IMR-90 (cell line): Measurements from ENCODE around the gene INIP. TPM values are rescaled to one million over a fixed set of nuclear protein-coding genes. Genes with fewer than 3 reads are reported as not detected.

Experiments used
- ATAC-seq: fragments of 200-7000 bp; cut with Tn5 transposase; 2 replicates; pipeline ENCODE4 v1.9.1; 2020; ENCODE audit warnings: low read depth, mild to moderate bottlenecking, moderate library complexity
- BruUV-seq: library from RNA; stranded (reverse); fragments of 400-500 nt; replicated peaks from 2 replicates; lab custom pipeline; 2021; lab: Mats Ljungman, UMichigan
- CTCF ChIA-PET: fragments of 300-600 bp; formaldehyde crosslinking; extraction: SDS; loops from one replicate; lab custom pipeline; 2021; ENCODE audit warnings: antibody characterized with exemption; lab: Yijun Ruan, JAX
- POLR2A ChIA-PET: fragments of 300-600 bp; sonication (Branson Sonifier 250); formaldehyde crosslinking; loops from one replicate; lab custom pipeline; 2022; ENCODE audit warnings: antibody characterized with exemption; ENCODE audit not compliant: unreplicated experiment; lab: Charles Lee
- DNase-seq: peaks from one replicate; pipeline ENCODE4 v3.0.0; 2013
- H2AFZ ChIP-seq: replicated peaks from 2 replicates; pipeline ENCODE3; 2013; ENCODE audit warnings: low read length, mild to moderate bottlenecking; ENCODE audit not compliant: poor library complexity
- H2AK5ac ChIP-seq: 2 replicates; pipeline ENCODE4 v1.6.1; 2013; ENCODE audit warnings: low read depth, low read length, inconsistent platforms
- H2AK9ac ChIP-seq: replicated peaks from 2 replicates; pipeline ENCODE3; 2013; ENCODE audit warnings: mild to moderate bottlenecking, low read depth, low read length, moderate library complexity; ENCODE audit not compliant: poor library complexity
- H2BK120ac ChIP-seq: 2 replicates; pipeline ENCODE4 v1.6.1; 2013; ENCODE audit warnings: low read depth, low read length, inconsistent platforms
- H2BK15ac ChIP-seq: 3 replicates; pipeline ENCODE4 v1.6.1; 2013; ENCODE audit warnings: low read depth, low read length, inconsistent platforms
- H2BK20ac ChIP-seq: 2 replicates; pipeline ENCODE4 v1.6.1; 2013; ENCODE audit warnings: low read depth, mild to moderate bottlenecking, inconsistent platforms, low read length, moderate library complexity
- H2BK5ac ChIP-seq: 2 replicates; pipeline ENCODE4 v1.6.1; 2013; ENCODE audit warnings: mild to moderate bottlenecking, low read depth, low read length, inconsistent platforms; ENCODE audit not compliant: poor library complexity, severe bottlenecking
- H3K14ac ChIP-seq: replicated peaks from 2 replicates; pipeline ENCODE4 v1.6.1; 2013; ENCODE audit warnings: low read depth, low read length, inconsistent platforms
- H3K18ac ChIP-seq: 2 replicates; pipeline ENCODE4 v1.6.1; 2013; ENCODE audit warnings: low read depth, low read length, control low read depth
- H3K23ac ChIP-seq: 2 replicates; pipeline ENCODE4 v1.6.1; 2013; ENCODE audit warnings: low read depth, low read length, inconsistent platforms
- H3K27ac ChIP-seq: 2 replicates; pipeline ENCODE4 v1.5.1; 2013; ENCODE audit warnings: mild to moderate bottlenecking, control low read depth, low read length; ENCODE audit not compliant: insufficient read depth
- H3K27me3 ChIP-seq: 2 replicates; pipeline ENCODE4 v1.6.1; 2013; ENCODE audit warnings: low read length; ENCODE audit not compliant: control insufficient read depth, insufficient read depth
- H3K36me3 ChIP-seq: 2 replicates; pipeline ENCODE4 v1.6.1; 2013; ENCODE audit warnings: low read length, mixed read lengths; ENCODE audit not compliant: control insufficient read depth, insufficient read depth
- H3K4ac ChIP-seq: 2 replicates; pipeline ENCODE4 v1.6.1; 2013; ENCODE audit warnings: low read depth, low read length, inconsistent platforms
- H3K4me1 ChIP-seq: 2 replicates; pipeline ENCODE4 v1.6.1; 2013; ENCODE audit warnings: low read length, mixed read lengths; ENCODE audit not compliant: control insufficient read depth, insufficient read depth
- H3K4me2 ChIP-seq: 2 replicates; pipeline ENCODE4 v1.6.1; 2013; ENCODE audit warnings: low read depth, mild to moderate bottlenecking, control low read depth, low read length, moderate library complexity
- H3K4me3 ChIP-seq: 2 replicates; pipeline ENCODE4 v1.5.1; 2013; ENCODE audit warnings: low read depth, mild to moderate bottlenecking, control low read depth, low read length, moderate library complexity; ENCODE audit not compliant: insufficient read depth
- H3K56ac ChIP-seq: 2 replicates; pipeline ENCODE4 v1.6.1; 2013; ENCODE audit warnings: low read length, inconsistent platforms; ENCODE audit not compliant: insufficient read depth; ENCODE audit errors: extremely low read depth
- H3K79me1 ChIP-seq, 2 experiments: 2 replicates each; pipeline ENCODE4 v1.6.1; 2013; ENCODE audit warnings: low read length in 2 of 2, inconsistent platforms in 1 of 2, low read depth in 1 of 2
- H3K9ac ChIP-seq: 2 replicates; pipeline ENCODE4 v1.6.1; 2013; ENCODE audit warnings: low read depth, low read length, control low read depth
- H3K9me1 ChIP-seq: 2 replicates; pipeline ENCODE4 v1.6.1; 2013; ENCODE audit warnings: low read length, inconsistent platforms; ENCODE audit not compliant: insufficient read depth
- H3K9me3 ChIP-seq: 2 replicates; pipeline ENCODE4 v1.6.1; 2013; ENCODE audit warnings: low read length; ENCODE audit not compliant: control insufficient read depth, insufficient read depth
- H4K20me1 ChIP-seq: 2 replicates; pipeline ENCODE4 v1.6.1; 2013; ENCODE audit warnings: low read length, inconsistent platforms; ENCODE audit not compliant: insufficient read depth
- H4K5ac ChIP-seq: 2 replicates; pipeline ENCODE4 v1.6.1; 2013; ENCODE audit warnings: mild to moderate bottlenecking, low read depth, low read length, control low read depth
- H4K8ac ChIP-seq, 2 experiments: 2 replicates each; pipeline ENCODE4 v1.6.1; 2013; ENCODE audit warnings: low read depth in 2 of 2, low read length in 2 of 2, control low read depth in 1 of 2, inconsistent platforms in 1 of 2
- H4K91ac ChIP-seq: 2 replicates; pipeline ENCODE4 v1.6.1; 2013; ENCODE audit warnings: low read depth, low read length, inconsistent platforms; ENCODE audit not compliant: insufficient read depth
- BHLHE40 ChIP-seq: fragments of 150-350 bp; IDR thresholded peaks from 2 replicates; pipeline ENCODE4 v1.6.1; 2016; ENCODE audit warnings: mild to moderate bottlenecking, low read depth, low read length
- CEBPB ChIP-seq: IDR thresholded peaks from 2 replicates; pipeline ENCODE4 v1.6.1; 2012; ENCODE audit warnings: low read depth, low read length, improper control_type of control experiment
- CHD1 ChIP-seq: IDR thresholded peaks from 2 replicates; pipeline ENCODE4 v1.6.1; 2012; ENCODE audit warnings: low read depth, low read length, improper control_type of control experiment
- FOS ChIP-seq: fragments of 150-350 bp; IDR thresholded peaks from 2 replicates; pipeline ENCODE4 v1.6.1; 2016; ENCODE audit warnings: low read depth, low read length
- MAFK ChIP-seq: IDR thresholded peaks from 2 replicates; pipeline ENCODE4 v1.6.1; 2012; ENCODE audit warnings: low read depth, low read length, improper control_type of control experiment
- MXI1 ChIP-seq: IDR thresholded peaks from 2 replicates; pipeline ENCODE4 v1.6.1; 2012; ENCODE audit warnings: low read depth, mild to moderate bottlenecking, low read length, moderate library complexity, borderline replicate concordance
- NFE2L2 ChIP-seq: fragments of 150-350 bp; IDR thresholded peaks from 2 replicates; pipeline ENCODE4 v1.6.1; 2016; ENCODE audit warnings: low read depth, mild to moderate bottlenecking, low read length
- POLR2A ChIP-seq: IDR thresholded peaks from 2 replicates; pipeline ENCODE4 v1.6.1; 2012; ENCODE audit warnings: mild to moderate bottlenecking, low read depth, low read length
- RAD21 ChIP-seq: IDR thresholded peaks from 2 replicates; pipeline ENCODE4 v1.6.1; 2012; ENCODE audit warnings: low read length, improper control_type of control experiment
- SMC3 ChIP-seq: fragments of 150-350 bp; IDR thresholded peaks from 2 replicates; pipeline ENCODE4 v1.6.1; 2016; ENCODE audit warnings: low read depth, mild to moderate bottlenecking, antibody characterized with exemption, low read length, moderate library complexity
- USF2 ChIP-seq: fragments of 150-350 bp; IDR thresholded peaks from 2 replicates; pipeline ENCODE4 v1.6.1; 2017; ENCODE audit warnings: mild to moderate bottlenecking, antibody characterized with exemption, low read length, low read depth
- WGBS, 2 experiments: methylation state at CpG; one replicate each; pipeline versions ENCODE4 v1.1.5 to v1.1.7; 2013; ENCODE audit warnings: missing lambda C conversion rate in 2 of 2; ENCODE audit not compliant: insufficient read length in 1 of 2; ENCODE audit errors: extremely low coverage in 2 of 2; 5-methylcytosine and 5-hydroxymethylcytosine counted together
- dilution Hi-C: fragments of 300-500 bp; cut with HindIII; formaldehyde crosslinking; loops from one replicate; pipeline ENCODE4 v1.14.3; 2018; ENCODE audit warnings: low sequenced_read_pairs; ENCODE audit not compliant: unreplicated experiment
- in situ Hi-C: fragments of 300-500 bp; cut with MboI; formaldehyde crosslinking; loops from 3 replicates; pipeline ENCODE4 v1.14.3; 2019; ENCODE audit warnings: low sequenced_read_pairs, inconsistent platforms, mixed read lengths
- intact Hi-C: fragments of 100-400 bp; cut with micrococcal nuclease; formaldehyde crosslinking; loops from 2 replicates; pipeline ENCODE4 v1.10.0; 2022
- polyA plus RNA-seq, 3 experiments: library from polyadenylated mRNA; depleted of rRNA; stranded (reverse); fragments of >200 nt; gene quantifications; 2 replicates each; pipeline ENCODE4 v1.2.3, GENCODE V29; 2012; ENCODE audit warnings: low replicate concordance in 1 of 3
- total RNA-seq: library from RNA; depleted of rRNA; stranded (reverse); fragments of >200 nt; gene quantifications from 2 replicates; pipeline ENCODE4 v1.2.3, GENCODE V29; 2012
- TF ChIP-seq, protein P1 (sequence below): fragments of 150-350 bp; IDR thresholded peaks from 2 replicates; pipeline ENCODE4 v1.6.1; 2016; ENCODE audit warnings: low read depth, mild to moderate bottlenecking, low read length, moderate library complexity, borderline replicate concordance
- TF ChIP-seq, protein P2 (sequence below): conservative IDR thresholded peaks from 2 replicates; pipeline ENCODE4 v1.5.1; 2012; ENCODE audit warnings: mild to moderate bottlenecking, low read depth, low read length, improper control_type of control experiment

The INIP gene
- total and polyA plus RNA-seq, 2 of the 4 experiments (the other 2 are of a cell fraction) = 11.1 to 15.4 TPM

DNA sequence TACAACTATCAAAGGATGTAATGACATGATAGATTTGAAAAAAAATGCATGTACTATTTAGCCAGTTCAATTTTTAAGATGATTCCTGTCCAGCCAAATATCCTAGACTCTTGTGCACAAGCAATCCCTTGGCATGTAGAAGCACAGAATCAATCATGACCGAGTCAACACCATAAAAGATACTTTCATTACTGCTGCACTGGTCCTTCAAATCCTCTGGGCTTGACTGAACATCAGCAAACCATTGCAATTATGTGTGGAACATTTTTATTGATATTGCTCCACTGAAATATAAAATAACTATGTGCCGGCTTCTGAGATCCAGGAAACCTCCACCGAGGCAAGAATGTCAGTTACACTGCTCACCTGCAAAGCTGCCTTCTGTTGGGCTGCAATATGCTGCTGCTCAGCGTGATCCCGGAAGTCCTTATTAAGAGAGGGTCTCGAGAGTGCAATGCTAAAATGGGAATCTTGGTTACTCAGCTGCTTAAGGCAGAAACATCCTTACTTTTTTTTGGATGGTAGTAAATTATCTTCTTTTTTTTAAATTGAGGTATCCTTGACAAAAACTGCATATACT lies 28.7 kb downstream of the INIP start (continued):
- TF ChIP-seq, protein P1, sequence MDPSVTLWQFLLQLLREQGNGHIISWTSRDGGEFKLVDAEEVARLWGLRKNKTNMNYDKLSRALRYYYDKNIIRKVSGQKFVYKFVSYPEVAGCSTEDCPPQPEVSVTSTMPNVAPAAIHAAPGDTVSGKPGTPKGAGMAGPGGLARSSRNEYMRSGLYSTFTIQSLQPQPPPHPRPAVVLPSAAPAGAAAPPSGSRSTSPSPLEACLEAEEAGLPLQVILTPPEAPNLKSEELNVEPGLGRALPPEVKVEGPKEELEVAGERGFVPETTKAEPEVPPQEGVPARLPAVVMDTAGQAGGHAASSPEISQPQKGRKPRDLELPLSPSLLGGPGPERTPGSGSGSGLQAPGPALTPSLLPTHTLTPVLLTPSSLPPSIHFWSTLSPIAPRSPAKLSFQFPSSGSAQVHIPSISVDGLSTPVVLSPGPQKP = no peak
- TF ChIP-seq NFE2L2 (no peak), POLR2A (no peak), MXI1 (no peak), CEBPB (no peak)

DNA sequence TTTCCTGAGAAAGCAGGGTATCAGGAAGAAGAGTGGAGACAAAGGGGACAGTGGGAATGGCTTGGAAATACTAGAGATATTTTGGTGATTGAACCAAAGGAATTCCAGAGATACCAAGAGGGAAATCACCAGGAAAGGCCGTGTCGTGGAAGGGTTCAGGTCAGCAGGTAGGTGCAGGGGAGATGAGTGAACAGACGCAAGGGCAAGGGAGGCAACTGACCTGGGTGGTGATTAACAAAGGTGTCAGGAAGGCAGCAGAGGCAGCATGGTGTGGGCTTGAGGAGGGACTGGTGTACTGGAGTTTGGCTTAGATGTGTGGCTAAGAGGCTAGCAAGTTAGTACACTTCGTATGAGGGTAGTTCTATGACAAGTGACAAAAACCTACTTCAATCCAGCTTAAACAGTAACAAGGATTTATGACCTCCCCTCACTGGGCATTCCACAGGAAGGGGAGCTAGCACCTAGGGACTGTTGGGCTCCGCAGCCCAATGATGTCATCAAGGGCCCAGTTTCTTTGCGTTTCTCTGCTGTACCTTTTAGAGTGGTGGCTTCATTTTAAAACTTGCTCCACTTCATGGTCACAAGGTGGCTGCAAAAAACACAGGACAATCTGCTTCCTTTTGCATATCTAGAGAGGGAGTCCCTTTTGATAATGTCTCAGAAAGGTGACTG lies 37.0 kb downstream of the INIP start:
- Histone ChIP-seq H3K23ac (no peak overlapping the region; the same call in 1 of the 2 replicates), H3K56ac (no peak overlapping the region), H3K9ac (no peak overlapping the region), H3K4me2 (no peak overlapping the region), H4K5ac (no peak overlapping the region), H3K9me1 (0 out of 2 replicates have a peak, but pooled peaks cover 4% of the 10 kb centered on the region), H2AK5ac (no peak overlapping the region), H2BK15ac (no peak overlapping the region), H4K91ac (no peak overlapping the region), H3K36me3 (0 out of 2 replicates have a peak, but pooled peaks cover 2% of the 10 kb centered on the region), H3K27me3 (no peaks in the 10 kb centered on the region), H4K8ac (no peak overlapping the region), H4K20me1 (no peaks in the 10 kb centered on the region), H3K4me1 (no peaks in the 10 kb centered on the region), H3K9me3 (peaks cover 6% of the 10 kb centered on the region), H2AFZ (no peak overlapping the region), H3K4me3 (no peak overlapping the region), H2BK5ac (no peak overlapping the region), H2BK120ac (no peak overlapping the region), H3K4ac (no peak overlapping the region), H3K27ac (no peak overlapping the region), H3K79me1 (no peaks in the 10 kb centered on the region), H3K18ac (no peak overlapping the region), H2AK9ac (no peak overlapping the region), H3K14ac (no peak overlapping the region), H2BK20ac (no peak overlapping the region)
- ChIA-PET CTCF (no interaction called here), POLR2A (no interaction called here)
- dilution Hi-C loops = no loop called here
- no TSS peak for BruUV-seq
- intact Hi-C loops = no loop called here
- TF ChIP-seq MAFK = no peak
- no peak for TF ChIP-seq POLR2A
- TF ChIP-seq USF2 = no peak
- TF ChIP-seq SMC3 = no peak
- TF ChIP-seq, protein P2, sequence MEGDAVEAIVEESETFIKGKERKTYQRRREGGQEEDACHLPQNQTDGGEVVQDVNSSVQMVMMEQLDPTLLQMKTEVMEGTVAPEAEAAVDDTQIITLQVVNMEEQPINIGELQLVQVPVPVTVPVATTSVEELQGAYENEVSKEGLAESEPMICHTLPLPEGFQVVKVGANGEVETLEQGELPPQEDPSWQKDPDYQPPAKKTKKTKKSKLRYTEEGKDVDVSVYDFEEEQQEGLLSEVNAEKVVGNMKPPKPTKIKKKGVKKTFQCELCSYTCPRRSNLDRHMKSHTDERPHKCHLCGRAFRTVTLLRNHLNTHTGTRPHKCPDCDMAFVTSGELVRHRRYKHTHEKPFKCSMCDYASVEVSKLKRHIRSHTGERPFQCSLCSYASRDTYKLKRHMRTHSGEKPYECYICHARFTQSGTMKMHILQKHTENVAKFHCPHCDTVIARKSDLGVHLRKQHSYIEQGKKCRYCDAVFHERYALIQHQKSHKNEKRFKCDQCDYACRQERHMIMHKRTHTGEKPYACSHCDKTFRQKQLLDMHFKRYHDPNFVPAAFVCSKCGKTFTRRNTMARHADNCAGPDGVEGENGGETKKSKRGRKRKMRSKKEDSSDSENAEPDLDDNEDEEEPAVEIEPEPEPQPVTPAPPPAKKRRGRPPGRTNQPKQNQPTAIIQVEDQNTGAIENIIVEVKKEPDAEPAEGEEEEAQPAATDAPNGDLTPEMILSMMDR = no peak
- no peak for TF ChIP-seq CHD1
- no peak for TF ChIP-seq MXI1
- no peak for TF ChIP-seq RAD21
- no peak for TF ChIP-seq FOS
- TF ChIP-seq BHLHE40 = no peak
- ATAC-seq = no peak
- in situ Hi-C loops = no loop called here
- no peak for DNase-seq
- WGBS, 2 experiments = 42% methylated on average over 2 of the region's 6 CpGs; no CpG with 5 or more reads in 1 of the 2 experiments
